SH-SY5Y (cell line): Measurements from ENCODE around the gene KLF12.

ENCODE experiments used
- GATA2 ChIP-seq: IDR thresholded peaks from 2 replicates; pipeline ENCODE4 v1.6.1; 2011; ENCODE audit warnings: mild to moderate bottlenecking, low read depth, low read length
- GATA3 ChIP-seq: IDR thresholded peaks from 2 replicates; pipeline ENCODE4 v1.6.1; 2011; ENCODE audit warnings: low read depth, mild to moderate bottlenecking, low read length, moderate library complexity

DNA sequence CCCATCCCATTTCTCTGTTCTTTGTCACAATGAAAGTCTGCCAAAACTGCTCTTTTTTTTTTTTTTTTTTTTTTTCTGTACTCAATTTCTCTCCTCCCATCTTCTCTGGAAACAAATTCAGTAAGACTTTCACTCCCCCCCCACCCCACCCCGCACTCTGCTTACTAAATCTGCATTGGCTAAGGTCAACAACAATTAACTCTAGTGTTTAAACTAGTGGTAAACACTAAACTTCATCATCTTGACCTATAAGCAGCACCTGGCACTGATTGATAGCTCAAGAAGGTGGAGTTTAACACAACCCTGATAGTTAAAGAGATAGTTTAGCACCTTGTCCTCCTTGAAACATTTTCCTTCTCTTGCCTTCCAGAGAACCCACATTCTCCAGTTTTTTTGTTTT, 14.1 kb upstream of the KLF12 start:
- no peak for TF ChIP-seq GATA2
- TF ChIP-seq GATA3 = no peak
